ENCODE measurements around the gene CLDN15.
"Not testable (repeated sequence)": the region's sequence is repeated elsewhere in the genome, so short reads cannot be mapped to it uniquely, and the experiment has no call there.

Gene CLDN15

DNA sequence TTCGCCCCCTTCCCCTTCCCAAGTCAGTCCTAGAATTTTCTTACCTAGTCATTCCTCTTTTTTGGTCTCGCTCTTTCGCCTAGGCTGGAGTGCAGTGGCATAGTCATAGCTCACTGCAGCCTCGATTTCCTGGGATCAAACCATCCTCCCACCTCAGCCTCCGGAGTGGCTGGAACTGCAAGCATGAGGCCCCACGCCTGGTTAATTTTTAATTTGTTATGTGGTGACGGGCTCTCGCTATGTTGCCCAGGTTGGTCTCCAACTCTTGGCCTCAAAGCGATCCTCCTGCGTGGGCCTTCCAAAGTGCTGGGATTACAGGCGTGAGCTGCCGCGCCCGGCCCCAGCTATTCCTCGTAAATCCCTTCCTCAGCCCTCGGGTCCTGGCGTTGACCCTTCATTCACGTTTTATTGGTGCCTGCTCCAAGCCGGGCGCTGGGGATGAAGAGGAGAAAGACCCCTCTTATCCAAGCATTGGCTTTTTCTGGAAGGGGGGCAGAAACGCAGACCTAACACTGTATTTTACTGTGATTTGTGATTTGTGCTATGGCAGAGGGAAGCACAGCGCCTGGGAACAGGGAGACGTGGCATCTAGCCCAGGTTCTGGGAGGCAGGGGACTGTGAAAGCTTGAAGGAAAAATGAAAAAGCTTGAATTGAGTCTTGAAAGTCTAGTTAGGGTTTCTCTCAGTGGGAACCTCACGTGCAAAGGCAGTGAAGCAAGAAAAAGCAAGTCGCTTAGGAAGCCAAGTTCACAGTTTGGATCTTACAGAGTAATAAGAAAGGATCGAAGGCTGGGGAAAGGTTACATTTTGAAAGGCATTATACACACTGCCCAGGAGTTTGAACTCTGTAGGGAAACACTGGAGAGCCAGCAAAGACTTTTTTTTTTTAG lies 19.1 kb downstream of the CLDN15 start:
- no peaks in the 10 kb centered on the region for H3K9me3 Mint-ChIP-seq
- H3K27me3 Mint-ChIP-seq, result no peaks in the 10 kb centered on the region
- H3K27ac Mint-ChIP-seq, result peak overlapping the region; percentile 91
- H3K36me3 Mint-ChIP-seq (ENCODE audit: low read depth), result peaks cover 63% of the 10 kb centered on the region
- H3K4me3 Mint-ChIP-seq, result peak overlapping the region; percentile 94
- no peak for DNase-seq
- peaks cover 36% of the 10 kb centered on the region for H3K4me1 Mint-ChIP-seq (ENCODE audit: low read depth)

DNA sequence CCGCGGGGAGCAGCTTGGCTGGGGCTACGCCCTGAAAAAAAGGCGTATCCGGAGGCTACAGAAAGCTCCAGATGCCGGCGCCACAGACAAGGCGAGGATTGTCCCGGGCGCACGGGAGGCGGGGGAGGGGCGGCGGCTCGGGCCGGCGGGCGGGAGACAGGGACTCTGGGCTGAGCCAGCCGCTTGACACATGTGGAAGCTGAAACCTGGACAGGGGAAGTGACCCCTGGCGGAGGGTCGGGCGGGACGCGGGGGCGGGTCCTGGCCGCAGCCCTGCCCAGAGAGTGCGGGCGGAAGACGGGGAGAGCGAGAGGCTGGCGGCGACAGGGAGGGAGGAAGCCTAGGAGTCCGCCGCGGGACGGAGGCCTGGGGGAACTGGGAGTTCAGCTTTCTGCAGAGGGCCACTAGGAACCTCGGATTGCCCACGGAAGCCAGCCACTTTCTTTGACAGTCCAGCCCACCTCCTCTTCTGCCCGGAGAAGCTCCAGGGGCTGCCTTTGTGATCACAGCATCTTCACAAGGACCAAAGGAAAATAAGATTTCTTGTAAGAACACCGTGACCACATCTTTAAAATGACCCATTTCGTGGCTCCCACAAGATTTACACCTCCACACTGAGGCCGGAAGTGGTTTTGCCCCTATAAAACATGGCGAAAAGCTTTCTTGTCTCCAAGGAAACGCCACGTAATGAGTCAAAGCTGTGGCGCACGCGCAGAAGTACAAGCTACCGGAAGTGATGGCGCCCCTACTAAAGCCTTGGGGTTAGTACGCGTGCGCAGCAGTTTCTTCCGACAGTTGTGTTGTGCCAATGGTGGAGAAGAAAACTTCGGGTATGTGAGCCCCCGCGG lies 20.0 kb downstream of the CLDN15 start, which contains the start of the genes PLOD3 and ZNHIT1:
Gene PLOD3, minus strand, starts transcription at position 194 of the 848 bp plus-strand sequence. CDS start 307 bp downstream, outside the sequence.
Gene ZNHIT1, plus strand, starts transcription at position 778 of the 848 bp plus-strand sequence. Its CDS starts 31 bp downstream, at position 809.
- H3K4me1 Mint-ChIP-seq (ENCODE audit: low read depth), result peaks cover 36% of the 10 kb centered on the region

DNA sequence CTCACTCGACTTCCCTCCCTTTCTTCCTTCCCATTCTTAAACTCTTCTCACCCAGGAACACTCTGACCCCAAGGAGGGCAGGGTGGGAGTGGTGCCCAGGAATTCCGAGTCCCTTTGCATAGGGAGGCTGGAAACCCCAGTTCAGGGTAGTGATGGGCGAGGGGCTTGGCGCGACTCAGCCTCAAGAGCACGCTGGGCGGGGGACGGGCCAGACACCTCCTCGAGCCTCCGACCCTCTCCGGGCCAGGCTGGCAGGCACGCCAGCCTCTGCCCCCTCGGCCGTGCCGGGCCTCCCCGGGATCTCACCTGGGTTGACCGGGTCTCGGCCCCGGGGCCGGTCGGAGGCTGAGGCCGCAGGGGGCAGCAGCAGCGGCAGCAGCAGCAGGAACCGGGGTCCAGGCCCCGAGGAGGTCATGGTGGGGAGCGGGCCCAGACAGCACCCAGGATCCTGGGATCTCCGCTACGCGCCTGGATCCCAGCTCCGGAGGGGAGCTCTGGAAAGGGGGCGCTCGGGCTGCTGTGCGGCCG lies 20.7 kb downstream of the CLDN15 start:
- Mint-ChIP-seq H3K27me3 (no peaks in the 10 kb centered on the region), H3K27ac (peak overlapping the region; percentile 91), H3K9me3 (no peaks in the 10 kb centered on the region), H3K36me3 (ENCODE audit: low read depth) (peaks cover 54% of the 10 kb centered on the region), H3K4me3 (peak overlapping the region; percentile 94), H3K4me1 (ENCODE audit: low read depth) (peaks cover 32% of the 10 kb centered on the region)
- no peak for DNase-seq

More for the DNA sequence above, 20.0 kb downstream of the CLDN15 start, which contains the start of the genes PLOD3 and ZNHIT1:
- no peaks in the 10 kb centered on the region for H3K9me3 Mint-ChIP-seq
- H3K27me3 Mint-ChIP-seq, result no peaks in the 10 kb centered on the region
- peak; percentile 92 for DNase-seq
- peak within 1 kb of the TSS; percentile 94 for H3K4me3 Mint-ChIP-seq
- H3K36me3 Mint-ChIP-seq (ENCODE audit: low read depth), result peaks cover 55% of the 10 kb centered on the region
- peak within 1 kb of the TSS; percentile 91 for H3K27ac Mint-ChIP-seq

DNA sequence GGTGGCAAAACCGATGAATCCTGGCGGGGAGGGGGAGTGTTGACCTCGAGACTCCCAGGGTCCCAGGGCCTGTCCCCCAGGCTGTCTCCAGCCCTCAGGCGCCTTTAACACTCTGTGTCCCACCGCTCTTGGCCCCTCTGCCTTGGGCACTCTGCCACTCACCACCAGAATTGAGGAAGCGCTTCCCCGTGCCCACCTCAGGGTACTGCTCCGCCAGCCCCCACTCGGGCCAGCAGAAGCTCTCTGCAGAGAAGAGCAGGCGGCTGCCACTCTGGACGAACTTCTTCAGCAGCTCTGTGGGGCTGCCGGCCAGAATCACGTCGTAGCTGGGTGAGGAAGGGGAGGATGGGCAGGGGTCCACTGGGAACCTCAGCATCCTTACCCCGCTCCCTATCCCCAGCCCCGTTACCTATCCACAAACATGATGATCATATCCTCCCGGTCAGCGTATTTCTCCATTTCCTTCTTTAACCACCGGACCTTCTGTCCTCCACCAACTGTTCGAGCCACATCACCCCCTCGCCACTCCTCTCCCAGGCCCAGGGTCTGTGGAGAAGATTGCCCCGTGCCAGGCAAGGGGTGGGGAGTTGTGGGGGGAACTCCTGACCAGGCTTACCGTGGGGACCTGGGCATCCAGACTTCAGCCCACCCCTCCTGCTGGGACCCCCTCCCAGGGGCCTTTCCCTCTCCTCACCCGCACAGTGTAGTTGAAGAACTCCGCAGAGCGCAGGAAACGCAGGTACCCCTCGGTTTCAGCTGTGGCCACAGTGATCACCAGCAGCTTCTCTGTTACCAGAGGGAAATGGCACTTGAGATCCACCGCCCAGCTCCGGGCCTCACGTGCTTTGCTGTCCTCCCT lies 21.4 kb downstream of the CLDN15 start:
- H3K4me1 Mint-ChIP-seq (ENCODE audit: low read depth), result peaks cover 27% of the 10 kb centered on the region

DNA sequence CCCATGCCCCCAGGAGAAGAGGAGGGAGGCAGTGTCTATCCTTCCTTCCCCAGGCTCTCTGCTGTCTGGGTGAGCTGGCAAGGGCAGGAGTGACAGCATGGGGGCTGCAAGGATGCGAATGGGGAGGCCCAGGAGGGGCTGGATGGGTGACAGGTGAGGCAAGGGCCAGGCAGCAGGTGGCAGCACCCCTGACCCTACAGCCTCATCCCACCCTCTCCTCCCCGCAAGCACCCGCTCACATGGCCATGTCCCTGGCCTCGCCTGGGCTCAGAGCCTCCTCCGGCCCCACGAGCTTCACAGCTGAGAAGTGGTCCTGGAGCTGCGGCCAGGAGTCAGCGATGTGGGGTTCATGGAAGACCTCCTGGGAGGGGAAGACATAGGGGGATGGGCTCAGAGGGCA lies 25.6 kb downstream of the CLDN15 start:
- DNase-seq, result no peak
- Mint-ChIP-seq H3K4me3 (no peak overlapping the region), H3K27me3 (no peaks in the 10 kb centered on the region), H3K9me3 (no peaks in the 10 kb centered on the region), H3K27ac (no peak overlapping the region), H3K4me1 (ENCODE audit: low read depth) (peaks cover 12% of the 10 kb centered on the region), H3K36me3 (ENCODE audit: low read depth) (peaks cover 69% of the 10 kb centered on the region)

More for the DNA sequence above, 21.4 kb downstream of the CLDN15 start:
- H3K27ac Mint-ChIP-seq, result peak overlapping the region; percentile 81
- peak overlapping the region; percentile 94 for H3K4me3 Mint-ChIP-seq
- H3K36me3 Mint-ChIP-seq (ENCODE audit: low read depth), result peaks cover 50% of the 10 kb centered on the region
- H3K9me3 Mint-ChIP-seq, result no peaks in the 10 kb centered on the region
- no peaks in the 10 kb centered on the region for H3K27me3 Mint-ChIP-seq
- DNase-seq, result peak; percentile 36

DNA sequence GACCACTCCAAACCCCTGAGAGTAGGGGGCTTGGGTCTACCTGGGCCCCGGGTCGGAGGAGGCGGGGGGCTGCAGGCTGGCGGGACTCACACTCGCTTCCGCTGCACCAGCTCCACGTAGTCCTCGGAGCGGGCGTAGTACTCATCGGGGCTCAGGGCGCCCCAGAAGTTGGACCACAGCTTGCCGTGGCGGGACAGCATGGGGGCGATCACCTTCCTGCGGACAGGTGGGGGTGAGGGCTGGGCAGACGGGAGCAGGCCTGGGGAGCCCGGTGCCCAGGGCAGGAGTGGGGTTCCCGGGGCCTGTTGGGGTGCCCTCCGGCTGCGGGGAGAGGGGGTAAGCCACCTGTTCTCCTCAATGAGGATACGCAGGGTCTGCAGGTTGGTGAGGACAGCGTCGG lies 26.1 kb downstream of the CLDN15 start:
- no peak for DNase-seq
- Mint-ChIP-seq H3K27ac (no peak overlapping the region), H3K27me3 (no peaks in the 10 kb centered on the region), H3K4me3 (no peak overlapping the region), H3K36me3 (ENCODE audit: low read depth) (peaks cover 68% of the 10 kb centered on the region), H3K9me3 (no peaks in the 10 kb centered on the region), H3K4me1 (ENCODE audit: low read depth) (peaks cover 9% of the 10 kb centered on the region)

DNA sequence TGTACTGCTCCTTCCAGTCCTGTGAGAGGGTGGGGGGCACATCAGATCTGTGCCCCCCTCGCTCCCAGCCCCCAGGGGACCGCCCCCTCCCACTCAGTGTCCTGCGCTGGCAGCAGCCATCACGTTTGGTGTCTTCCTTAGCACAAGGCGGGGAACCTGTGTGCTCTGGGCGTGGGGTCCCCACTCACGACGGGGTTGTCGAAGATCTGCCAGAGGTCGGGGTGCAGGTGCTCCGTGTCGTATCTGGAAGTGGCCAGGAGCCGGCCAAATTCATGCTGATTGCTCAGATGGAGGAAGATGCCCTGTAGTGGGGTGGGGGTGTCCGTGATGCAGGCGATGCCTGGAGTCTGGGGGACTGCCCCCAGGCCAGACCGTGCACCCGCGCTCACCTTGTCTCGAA lies 27.5 kb downstream of the CLDN15 start:
- no peak for DNase-seq
- no peaks in the 10 kb centered on the region for H3K9me3 Mint-ChIP-seq
- H3K36me3 Mint-ChIP-seq (ENCODE audit: low read depth), result peaks cover 64% of the 10 kb centered on the region
- H3K4me3 Mint-ChIP-seq, result no peak overlapping the region
- no peaks in the 10 kb centered on the region for H3K27me3 Mint-ChIP-seq
- H3K27ac Mint-ChIP-seq, result no peak overlapping the region
- H3K4me1 Mint-ChIP-seq (ENCODE audit: low read depth), result no peaks in the 10 kb centered on the region

DNA sequence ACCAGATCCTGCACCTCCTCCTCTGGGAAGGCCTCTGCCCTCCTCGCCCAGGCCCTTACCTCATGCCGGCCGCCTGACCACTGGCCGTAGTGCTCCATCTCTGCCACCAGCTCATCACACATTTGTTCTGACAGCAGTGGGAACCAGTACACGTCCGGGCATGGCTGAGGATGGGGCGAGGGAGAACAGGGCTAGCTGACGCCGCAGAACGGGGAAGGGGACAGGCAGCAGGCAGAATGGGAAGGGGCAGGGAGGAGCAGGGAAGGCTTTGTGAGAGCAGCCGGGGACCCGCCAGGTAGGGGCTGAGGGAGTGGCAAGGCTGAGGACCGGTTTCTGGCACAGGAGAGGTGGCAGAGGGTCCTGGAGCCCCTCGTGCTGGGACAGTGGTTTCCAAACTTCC lies 28.8 kb downstream of the CLDN15 start:
- peaks cover 3% of the 10 kb centered on the region for H3K27me3 Mint-ChIP-seq
- no peak for DNase-seq
- H3K9me3 Mint-ChIP-seq, result no peaks in the 10 kb centered on the region
- no peak overlapping the region for H3K27ac Mint-ChIP-seq
- H3K36me3 Mint-ChIP-seq (ENCODE audit: low read depth), result peaks cover 51% of the 10 kb centered on the region
- peaks cover 6% of the 10 kb centered on the region for H3K4me1 Mint-ChIP-seq (ENCODE audit: low read depth)
- no peak overlapping the region for H3K4me3 Mint-ChIP-seq

DNA sequence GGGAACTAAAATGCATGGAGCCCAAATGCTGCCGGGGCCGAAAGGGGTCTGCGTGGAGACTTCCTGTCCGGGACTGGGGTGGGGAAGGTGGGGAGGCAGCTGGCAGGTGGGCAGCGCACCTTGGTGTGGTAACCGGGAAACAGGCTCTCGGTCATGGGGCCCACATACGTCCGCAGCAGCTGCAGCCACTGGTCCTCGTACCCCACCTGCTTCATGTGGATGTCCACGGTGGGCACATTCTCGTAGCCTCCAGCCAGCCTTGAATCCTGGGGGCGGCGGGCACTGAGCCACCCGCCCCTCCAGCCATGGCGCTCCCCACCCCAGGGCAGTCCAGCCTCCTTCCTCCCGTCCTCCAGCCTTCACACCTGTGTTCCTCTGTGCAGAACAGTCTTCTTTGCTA lies 30.1 kb downstream of the CLDN15 start:
- Mint-ChIP-seq H3K9me3 (no peaks in the 10 kb centered on the region), H3K27me3 (peaks cover 15% of the 10 kb centered on the region), H3K27ac (no peak overlapping the region), H3K4me1 (ENCODE audit: low read depth) (peaks cover 10% of the 10 kb centered on the region), H3K4me3 (no peak overlapping the region), H3K36me3 (ENCODE audit: low read depth) (peaks cover 49% of the 10 kb centered on the region)
- no peak for DNase-seq

DNA sequence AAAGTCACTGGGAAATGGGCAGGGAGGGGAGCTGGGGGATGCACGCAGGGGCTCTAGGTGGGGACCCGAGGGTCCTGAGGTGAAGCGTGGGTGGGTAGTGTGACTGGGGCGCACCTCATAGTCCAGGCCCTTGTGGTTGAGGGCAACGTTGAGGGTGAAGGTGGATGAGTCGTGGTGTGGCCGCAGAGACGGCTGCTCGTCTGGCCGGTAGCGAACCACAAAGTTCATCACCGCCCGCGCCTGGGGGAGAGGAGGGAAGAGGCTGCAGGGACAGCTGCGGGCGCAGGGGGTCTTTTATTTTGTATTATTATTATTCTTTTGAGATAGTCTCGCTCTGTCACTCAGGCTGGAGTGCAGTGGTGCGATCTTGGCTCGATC lies 30.9 kb downstream of the CLDN15 start:
- Mint-ChIP-seq H3K27ac (no peak overlapping the region), H3K9me3 (no peaks in the 10 kb centered on the region), H3K4me3 (no peak overlapping the region), H3K27me3 (peaks cover 21% of the 10 kb centered on the region), H3K4me1 (ENCODE audit: low read depth) (peaks cover 10% of the 10 kb centered on the region), H3K36me3 (ENCODE audit: low read depth) (peaks cover 43% of the 10 kb centered on the region)
- DNase-seq, result no peak

DNA sequence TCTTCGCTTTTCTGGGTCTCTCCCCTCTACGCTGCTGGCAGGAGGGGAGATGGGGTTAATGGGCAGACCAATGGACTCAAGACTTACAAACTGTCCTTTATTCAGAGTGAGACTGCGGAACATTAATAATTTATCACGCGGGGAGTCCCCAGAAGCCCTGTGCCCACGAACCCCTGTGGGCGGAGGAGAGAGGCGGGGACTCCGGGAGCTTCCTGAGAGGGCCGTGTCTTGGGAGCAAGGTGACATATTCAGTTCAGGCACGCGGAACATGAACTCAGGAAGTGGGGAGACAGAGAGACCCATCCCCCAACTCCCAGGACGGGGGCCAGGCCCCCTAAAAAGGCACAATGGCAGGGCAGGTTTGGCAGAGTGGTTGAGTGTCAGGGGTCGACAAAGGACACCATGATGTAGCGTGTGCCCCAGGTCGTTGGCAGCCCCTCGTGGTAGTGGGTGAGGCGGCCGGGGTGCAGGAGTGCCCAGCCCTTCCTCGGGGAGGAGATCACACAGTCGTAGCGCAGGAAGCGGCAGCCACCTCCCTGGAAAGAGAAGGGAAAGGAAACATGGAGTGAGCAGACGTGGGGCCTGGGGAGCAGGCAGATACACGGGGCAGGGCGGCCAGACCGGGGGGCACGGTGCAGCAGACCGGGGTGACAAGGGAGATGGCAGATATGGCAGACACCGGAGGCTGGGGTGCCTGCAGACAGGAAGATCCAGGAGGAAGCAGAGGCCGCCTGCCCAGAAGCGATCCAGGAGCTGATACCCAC lies 31.5 kb downstream of the CLDN15 start:
- H3K36me3 Mint-ChIP-seq (ENCODE audit: low read depth), result peaks cover 41% of the 10 kb centered on the region
- H3K4me3 Mint-ChIP-seq, result no peak overlapping the region
- no peak overlapping the region for H3K27ac Mint-ChIP-seq
- H3K27me3 Mint-ChIP-seq, result peaks cover 27% of the 10 kb centered on the region
- no peaks in the 10 kb centered on the region for H3K9me3 Mint-ChIP-seq
- H3K4me1 Mint-ChIP-seq (ENCODE audit: low read depth), result peaks cover 10% of the 10 kb centered on the region
- DNase-seq, result no peak

DNA sequence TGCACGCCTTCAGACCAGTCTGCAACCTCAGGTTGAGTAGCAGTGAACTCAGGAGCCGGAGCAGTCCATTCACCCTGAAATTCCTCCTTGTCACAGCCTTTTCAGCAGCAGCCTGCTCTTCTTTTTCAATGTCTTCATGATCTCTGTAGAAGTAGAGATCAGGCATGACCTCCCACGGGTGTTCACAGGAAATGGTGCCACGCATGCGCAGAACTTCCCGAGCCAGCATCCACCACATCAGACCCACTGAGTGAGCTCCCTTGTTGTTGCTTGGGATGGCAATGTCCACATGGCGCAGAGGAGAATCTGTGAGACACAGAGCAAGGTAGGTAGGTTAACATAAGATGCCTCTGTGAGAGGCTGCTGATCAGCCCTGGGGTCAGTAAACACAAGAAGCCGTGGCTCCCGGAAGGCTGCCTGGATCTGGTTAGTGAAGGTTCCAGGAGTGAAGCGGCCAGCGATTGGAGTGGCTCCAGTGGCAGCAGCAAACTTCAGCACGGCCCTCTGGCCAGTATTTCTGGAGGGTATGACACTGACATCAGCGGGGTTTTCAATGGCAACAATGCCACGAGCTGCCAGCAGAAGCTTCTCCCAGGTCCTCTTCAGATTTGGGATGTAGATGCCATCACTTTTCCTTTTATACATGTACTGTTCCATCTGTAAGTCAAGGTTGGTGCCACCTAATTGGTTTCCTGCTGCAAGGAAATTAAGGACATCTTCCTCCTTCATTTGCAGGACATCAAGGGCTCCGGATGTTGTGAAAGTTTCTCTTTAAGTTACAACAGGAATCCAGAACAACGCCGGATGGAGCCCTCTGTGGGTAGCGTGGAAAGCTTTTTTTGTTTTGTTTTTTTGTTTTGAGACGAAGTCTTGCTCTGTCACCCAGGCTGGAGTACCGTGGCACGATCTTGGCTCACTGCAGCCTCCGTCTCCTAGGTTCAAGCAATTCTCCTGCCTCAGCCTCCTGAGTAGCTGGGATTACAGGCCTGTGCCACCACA lies 33.6 kb downstream of the CLDN15 start:
- peak; percentile 44 for DNase-seq
- Mint-ChIP-seq H3K36me3 (ENCODE audit: low read depth) (peaks cover 25% of the 10 kb centered on the region), H3K4me3 (peak overlapping the region; percentile 38), H3K27me3 (peaks cover 40% of the 10 kb centered on the region), H3K4me1 (ENCODE audit: low read depth) (peaks cover 14% of the 10 kb centered on the region), H3K27ac (peak overlapping the region; percentile 42)
- H3K9me3 Mint-ChIP-seq, result not testable (repeated sequence)
